Measurements from ENCODE around the gene SH3BGRL3. TPM values are rescaled to one million over a fixed set of nuclear protein-coding genes. Genes with fewer than 3 reads are reported as not detected.

The SH3BGRL3 gene
- total and polyA plus RNA-seq, 2 of the 13 experiments (the other 11 are each of a cell fraction or from before 2014, with no cell fraction given) = 11.4 to 12.2 TPM

DNA sequence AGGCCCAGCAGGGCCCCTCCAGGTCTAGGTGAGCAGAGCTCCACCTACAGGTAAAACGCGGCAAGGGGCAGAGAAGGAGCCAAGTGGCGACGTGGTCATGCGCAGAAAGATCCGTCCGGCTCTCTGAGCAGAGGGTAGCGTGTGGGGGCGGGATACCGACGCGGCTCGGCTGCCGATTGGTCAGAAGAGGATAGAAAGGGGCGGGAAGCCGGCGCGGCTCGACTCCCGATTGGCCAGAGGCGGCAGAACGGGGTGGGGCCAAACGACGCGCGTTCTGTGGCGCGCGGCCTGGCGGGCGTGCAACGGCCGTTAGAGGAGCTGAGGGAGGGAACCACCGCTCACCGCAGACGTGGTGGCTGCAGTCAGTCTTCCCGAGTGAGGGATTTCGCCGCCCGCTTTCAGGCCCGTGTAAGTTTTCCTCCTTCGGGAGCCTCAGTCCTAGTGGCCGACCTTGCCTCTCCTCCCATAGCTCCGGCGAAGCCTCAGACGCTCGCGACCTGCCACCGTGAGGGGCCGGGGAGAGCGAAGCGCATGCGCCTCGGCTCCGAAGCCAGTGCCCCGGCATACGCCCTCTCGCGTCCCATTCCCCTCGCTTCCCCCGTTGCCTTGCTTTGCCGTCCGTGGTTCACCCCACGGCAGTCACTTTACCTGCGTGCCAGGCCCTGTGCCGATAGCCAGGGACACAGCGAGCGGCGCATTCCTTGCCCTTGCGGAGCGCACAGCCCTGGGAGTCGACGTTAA lies 45.8 kb upstream of the SH3BGRL3 start, which contains the start of gene CEP85 (continued):
- TF ChIP-seq, protein P1, sequence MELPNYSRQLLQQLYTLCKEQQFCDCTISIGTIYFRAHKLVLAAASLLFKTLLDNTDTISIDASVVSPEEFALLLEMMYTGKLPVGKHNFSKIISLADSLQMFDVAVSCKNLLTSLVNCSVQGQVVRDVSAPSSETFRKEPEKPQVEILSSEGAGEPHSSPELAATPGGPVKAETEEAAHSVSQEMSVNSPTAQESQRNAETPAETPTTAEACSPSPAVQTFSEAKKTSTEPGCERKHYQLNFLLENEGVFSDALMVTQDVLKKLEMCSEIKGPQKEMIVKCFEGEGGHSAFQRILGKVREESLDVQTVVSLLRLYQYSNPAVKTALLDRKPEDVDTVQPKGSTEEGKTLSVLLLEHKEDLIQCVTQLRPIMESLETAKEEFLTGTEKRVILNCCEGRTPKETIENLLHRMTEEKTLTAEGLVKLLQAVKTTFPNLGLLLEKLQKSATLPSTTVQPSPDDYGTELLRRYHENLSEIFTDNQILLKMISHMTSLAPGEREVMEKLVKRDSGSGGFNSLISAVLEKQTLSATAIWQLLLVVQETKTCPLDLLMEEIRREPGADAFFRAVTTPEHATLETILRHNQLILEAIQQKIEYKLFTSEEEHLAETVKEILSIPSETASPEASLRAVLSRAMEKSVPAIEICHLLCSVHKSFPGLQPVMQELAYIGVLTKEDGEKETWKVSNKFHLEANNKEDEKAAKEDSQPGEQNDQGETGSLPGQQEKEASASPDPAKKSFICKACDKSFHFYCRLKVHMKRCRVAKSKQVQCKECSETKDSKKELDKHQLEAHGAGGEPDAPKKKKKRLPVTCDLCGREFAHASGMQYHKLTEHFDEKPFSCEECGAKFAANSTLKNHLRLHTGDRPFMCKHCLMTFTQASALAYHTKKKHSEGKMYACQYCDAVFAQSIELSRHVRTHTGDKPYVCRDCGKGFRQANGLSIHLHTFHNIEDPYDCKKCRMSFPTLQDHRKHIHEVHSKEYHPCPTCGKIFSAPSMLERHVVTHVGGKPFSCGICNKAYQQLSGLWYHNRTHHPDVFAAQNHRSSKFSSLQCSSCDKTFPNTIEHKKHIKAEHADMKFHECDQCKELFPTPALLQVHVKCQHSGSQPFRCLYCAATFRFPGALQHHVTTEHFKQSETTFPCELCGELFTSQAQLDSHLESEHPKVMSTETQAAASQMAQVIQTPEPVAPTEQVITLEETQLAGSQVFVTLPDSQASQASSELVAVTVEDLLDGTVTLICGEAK (IDR thresholded peaks at IDR 0.05) = no peak
- TF ChIP-seq, protein P1 (CRISPR knock-in tag; IDR thresholded peaks at IDR 0.05) = peak; percentile 79; the same call in 1 of the 2 replicates
- TF ChIP-seq ZNF737 (CRISPR knock-in tag; IDR thresholded peaks at IDR 0.05; ENCODE audit: borderline replicate concordance) = peak; percentile 89; the same call in 1 of the 2 replicates
- TF ChIP-seq, protein P2, sequence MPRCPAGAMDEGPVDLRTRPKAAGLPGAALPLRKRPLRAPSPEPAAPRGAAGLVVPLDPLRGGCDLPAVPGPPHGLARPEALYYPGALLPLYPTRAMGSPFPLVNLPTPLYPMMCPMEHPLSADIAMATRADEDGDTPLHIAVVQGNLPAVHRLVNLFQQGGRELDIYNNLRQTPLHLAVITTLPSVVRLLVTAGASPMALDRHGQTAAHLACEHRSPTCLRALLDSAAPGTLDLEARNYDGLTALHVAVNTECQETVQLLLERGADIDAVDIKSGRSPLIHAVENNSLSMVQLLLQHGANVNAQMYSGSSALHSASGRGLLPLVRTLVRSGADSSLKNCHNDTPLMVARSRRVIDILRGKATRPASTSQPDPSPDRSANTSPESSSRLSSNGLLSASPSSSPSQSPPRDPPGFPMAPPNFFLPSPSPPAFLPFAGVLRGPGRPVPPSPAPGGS (CRISPR knock-in tag; IDR thresholded peaks at IDR 0.05) = no peak
- TF ChIP-seq HES4 (CRISPR knock-in tag; IDR thresholded peaks at IDR 0.05; ENCODE audit: borderline replicate concordance) = peak; percentile 79
- no peak; the same call in none of the 2 replicates for TF ChIP-seq ZNF350 (CRISPR knock-in tag; IDR thresholded peaks at IDR 0.05; ENCODE audit: borderline replicate concordance, low read depth)
- TF ChIP-seq, protein P3, sequence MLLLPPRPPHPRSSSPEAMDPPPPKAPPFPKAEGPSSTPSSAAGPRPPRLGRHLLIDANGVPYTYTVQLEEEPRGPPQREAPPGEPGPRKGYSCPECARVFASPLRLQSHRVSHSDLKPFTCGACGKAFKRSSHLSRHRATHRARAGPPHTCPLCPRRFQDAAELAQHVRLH (CRISPR knock-in tag; IDR thresholded peaks at IDR 0.05; ENCODE audit: borderline replicate concordance, low read depth) = peak; percentile 37; the same call in 1 of the 2 replicates
- TF ChIP-seq ZBTB3 (CRISPR knock-in tag; IDR thresholded peaks at IDR 0.05; ENCODE audit: borderline replicate concordance, low read depth) = no peak
- TF ChIP-seq, protein P4, sequence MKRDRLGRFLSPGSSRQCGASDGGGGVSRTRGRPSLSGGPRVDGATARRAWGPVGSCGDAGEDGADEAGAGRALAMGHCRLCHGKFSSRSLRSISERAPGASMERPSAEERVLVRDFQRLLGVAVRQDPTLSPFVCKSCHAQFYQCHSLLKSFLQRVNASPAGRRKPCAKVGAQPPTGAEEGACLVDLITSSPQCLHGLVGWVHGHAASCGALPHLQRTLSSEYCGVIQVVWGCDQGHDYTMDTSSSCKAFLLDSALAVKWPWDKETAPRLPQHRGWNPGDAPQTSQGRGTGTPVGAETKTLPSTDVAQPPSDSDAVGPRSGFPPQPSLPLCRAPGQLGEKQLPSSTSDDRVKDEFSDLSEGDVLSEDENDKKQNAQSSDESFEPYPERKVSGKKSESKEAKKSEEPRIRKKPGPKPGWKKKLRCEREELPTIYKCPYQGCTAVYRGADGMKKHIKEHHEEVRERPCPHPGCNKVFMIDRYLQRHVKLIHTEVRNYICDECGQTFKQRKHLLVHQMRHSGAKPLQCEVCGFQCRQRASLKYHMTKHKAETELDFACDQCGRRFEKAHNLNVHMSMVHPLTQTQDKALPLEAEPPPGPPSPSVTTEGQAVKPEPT (CRISPR knock-in tag; IDR thresholded peaks at IDR 0.05; ENCODE audit: low read depth) = 0 out of 2 replicates have a peak, but pooled peaks have one; percentile 17
- TF ChIP-seq ZMAT3 (CRISPR knock-in tag; conservative IDR thresholded peaks at IDR 0.05) = no peak; the same call in 1 of the 2 replicates
- TF ChIP-seq, protein P5, sequence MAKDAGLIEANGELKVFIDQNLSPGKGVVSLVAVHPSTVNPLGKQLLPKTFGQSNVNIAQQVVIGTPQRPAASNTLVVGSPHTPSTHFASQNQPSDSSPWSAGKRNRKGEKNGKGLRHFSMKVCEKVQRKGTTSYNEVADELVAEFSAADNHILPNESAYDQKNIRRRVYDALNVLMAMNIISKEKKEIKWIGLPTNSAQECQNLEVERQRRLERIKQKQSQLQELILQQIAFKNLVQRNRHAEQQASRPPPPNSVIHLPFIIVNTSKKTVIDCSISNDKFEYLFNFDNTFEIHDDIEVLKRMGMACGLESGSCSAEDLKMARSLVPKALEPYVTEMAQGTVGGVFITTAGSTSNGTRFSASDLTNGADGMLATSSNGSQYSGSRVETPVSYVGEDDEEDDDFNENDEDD (CRISPR knock-in tag; IDR thresholded peaks at IDR 0.05; ENCODE audit: borderline replicate concordance) = peak; percentile 84
